Measurements from ENCODE around the gene LTA4H.

DNA sequence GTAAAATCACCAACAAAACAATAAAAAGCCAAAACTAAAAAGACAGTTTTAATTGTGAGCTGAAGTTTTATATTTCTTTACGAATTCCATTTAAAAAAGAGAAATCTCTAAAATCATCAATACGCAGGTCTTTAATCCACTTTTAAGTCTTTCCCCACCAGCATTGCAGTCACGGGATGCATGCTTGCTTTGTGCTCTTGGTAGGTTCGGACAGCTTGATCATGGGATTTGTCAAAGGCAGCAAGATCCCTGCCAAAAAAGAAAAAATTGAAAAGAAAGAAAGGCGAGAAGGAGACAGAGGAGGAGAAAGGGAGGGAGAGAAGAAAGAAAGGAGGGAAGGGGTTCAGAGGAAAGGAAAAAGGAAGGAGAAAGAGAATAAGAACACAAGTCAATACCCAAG, 34.5 kb downstream of the LTA4H start:
- TF ChIP-seq, protein P1, sequence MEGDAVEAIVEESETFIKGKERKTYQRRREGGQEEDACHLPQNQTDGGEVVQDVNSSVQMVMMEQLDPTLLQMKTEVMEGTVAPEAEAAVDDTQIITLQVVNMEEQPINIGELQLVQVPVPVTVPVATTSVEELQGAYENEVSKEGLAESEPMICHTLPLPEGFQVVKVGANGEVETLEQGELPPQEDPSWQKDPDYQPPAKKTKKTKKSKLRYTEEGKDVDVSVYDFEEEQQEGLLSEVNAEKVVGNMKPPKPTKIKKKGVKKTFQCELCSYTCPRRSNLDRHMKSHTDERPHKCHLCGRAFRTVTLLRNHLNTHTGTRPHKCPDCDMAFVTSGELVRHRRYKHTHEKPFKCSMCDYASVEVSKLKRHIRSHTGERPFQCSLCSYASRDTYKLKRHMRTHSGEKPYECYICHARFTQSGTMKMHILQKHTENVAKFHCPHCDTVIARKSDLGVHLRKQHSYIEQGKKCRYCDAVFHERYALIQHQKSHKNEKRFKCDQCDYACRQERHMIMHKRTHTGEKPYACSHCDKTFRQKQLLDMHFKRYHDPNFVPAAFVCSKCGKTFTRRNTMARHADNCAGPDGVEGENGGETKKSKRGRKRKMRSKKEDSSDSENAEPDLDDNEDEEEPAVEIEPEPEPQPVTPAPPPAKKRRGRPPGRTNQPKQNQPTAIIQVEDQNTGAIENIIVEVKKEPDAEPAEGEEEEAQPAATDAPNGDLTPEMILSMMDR (IDR thresholded peaks at IDR 0.05) = no peak
- no peak for TF ChIP-seq POLR2A (IDR thresholded peaks at IDR 0.05)

Data from gastroesophageal sphincter (tissue), 3 donors.